ENCODE results near the gene TNS1. TPM values are rescaled to one million over a fixed set of nuclear protein-coding genes. Genes with fewer than 3 reads are reported as not detected.

Gene TNS1
- total and polyA plus RNA-seq, 2 experiments from 2014 or later, result 81.6 to 99.3 TPM

- Histone ChIP-seq H2AFZ (no peak overlapping the region), H3K9me3 (ENCODE audit: low read depth) (no peaks in the 10 kb centered on the region), H3K9ac (peak overlapping the region; percentile 17), H3K27ac (0 out of 2 replicates have a peak overlapping the region, but pooled peaks have one; percentile 22), H3K4me3 (no peak overlapping the region), H3K9me2 (ENCODE audit: insufficient read depth) (no peaks in the 10 kb centered on the region), H3F3A (ENCODE audit: insufficient read depth) (0 out of 2 replicates have a peak, but pooled peaks cover 5% of the 10 kb centered on the region), H3K36me3 (ENCODE audit: low read depth) (peaks cover 13% of the 10 kb centered on the region; the same call in 1 of the 2 replicates), H3K4me2 (ENCODE audit: unreplicated experiment) (no peak overlapping the region), H4K20me1 (ENCODE audit: insufficient read depth) (peaks cover 11% of the 10 kb centered on the region; the same call in 1 of the 2 replicates), H3K27me3 (replicated peaks; ENCODE audit: insufficient read depth) (no peaks in the 10 kb centered on the region), H3K4me1 (ENCODE audit: insufficient read depth) (peaks cover 24% of the 10 kb centered on the region), H3K79me2 (ENCODE audit: insufficient read depth) (peaks cover 97% of the 10 kb centered on the region)
- in situ Hi-C loops (cut with MboI), result no loop called here
- no peak for DNase-seq
- TF ChIP-seq EZH2phosphoT487 (IDR thresholded peaks at IDR 0.05; ENCODE audit: insufficient read depth, low read depth), result no peak
- TF ChIP-seq EZH2 (IDR thresholded peaks at IDR 0.05; ENCODE audit: insufficient read depth, poor library complexity, severe bottlenecking), result no peak
- 52 to 59% methylated on average over 14 to 46 of the region's 46 CpGs for WGBS, 2 experiments (ENCODE audit: low coverage in 1 of 2, low lambda C conversion rate in 2 of 2, missing lambda C conversion rate in 2 of 2)
Measured at GRCh38 chr2:217978536-217979150, 24.2 kb downstream of the TNS1 start.

- Histone ChIP-seq H3K27me3 (replicated peaks; ENCODE audit: insufficient read depth) (no peaks in the 10 kb centered on the region), H3K27ac (no peak overlapping the region), H3K36me3 (ENCODE audit: low read depth) (peaks cover 13% of the 10 kb centered on the region; the same call in 1 of the 2 replicates), H3K4me1 (ENCODE audit: insufficient read depth) (peaks cover 24% of the 10 kb centered on the region), H3K9ac (no peak overlapping the region), H4K20me1 (ENCODE audit: insufficient read depth) (peaks cover 11% of the 10 kb centered on the region; the same call in 1 of the 2 replicates), H3F3A (ENCODE audit: insufficient read depth) (0 out of 2 replicates have a peak, but pooled peaks cover 5% of the 10 kb centered on the region), H3K4me3 (no peak overlapping the region), H3K79me2 (ENCODE audit: insufficient read depth) (peaks cover 97% of the 10 kb centered on the region), H3K4me2 (ENCODE audit: unreplicated experiment) (no peak overlapping the region), H2AFZ (no peak overlapping the region), H3K9me2 (ENCODE audit: insufficient read depth) (no peaks in the 10 kb centered on the region), H3K9me3 (ENCODE audit: low read depth) (no peaks in the 10 kb centered on the region)
- in situ Hi-C loops (cut with MboI), result no loop called here
- DNase-seq, result no peak
- 88 to 94% methylated on average over 13 to 16 of the region's 16 CpGs for WGBS, 2 experiments (ENCODE audit: low coverage in 1 of 2, low lambda C conversion rate in 2 of 2, missing lambda C conversion rate in 2 of 2)
- TF ChIP-seq EZH2 (IDR thresholded peaks at IDR 0.05; ENCODE audit: insufficient read depth, poor library complexity, severe bottlenecking), result no peak
- TF ChIP-seq EZH2phosphoT487 (IDR thresholded peaks at IDR 0.05; ENCODE audit: insufficient read depth, low read depth), result no peak
Measured at GRCh38 chr2:217977840-217978535, 24.8 kb downstream of the TNS1 start.

- Histone ChIP-seq H3K4me2 (ENCODE audit: unreplicated experiment) (no peak overlapping the region), H2AFZ (no peak overlapping the region), H3K9me3 (ENCODE audit: low read depth) (no peaks in the 10 kb centered on the region), H3K4me1 (ENCODE audit: insufficient read depth) (peaks cover 24% of the 10 kb centered on the region), H3F3A (ENCODE audit: insufficient read depth) (0 out of 2 replicates have a peak, but pooled peaks cover 13% of the 10 kb centered on the region), H3K27ac (no peak overlapping the region), H3K9me2 (ENCODE audit: insufficient read depth) (no peaks in the 10 kb centered on the region), H3K27me3 (replicated peaks; ENCODE audit: insufficient read depth) (no peaks in the 10 kb centered on the region), H3K79me2 (ENCODE audit: insufficient read depth) (peaks cover 96% of the 10 kb centered on the region), H3K9ac (no peak overlapping the region), H3K36me3 (ENCODE audit: low read depth) (peaks cover 19% of the 10 kb centered on the region), H3K4me3 (no peak overlapping the region), H4K20me1 (ENCODE audit: insufficient read depth) (peaks cover 6% of the 10 kb centered on the region; the same call in 1 of the 2 replicates)
- WGBS, 2 experiments (ENCODE audit: low coverage in 1 of 2, low lambda C conversion rate in 2 of 2, missing lambda C conversion rate in 2 of 2), result 98 to 99% methylated on average over 6 of the region's 6 CpGs
- in situ Hi-C loops (cut with MboI), result no loop called here
- no peak for DNase-seq
- TF ChIP-seq EZH2phosphoT487 (IDR thresholded peaks at IDR 0.05; ENCODE audit: insufficient read depth, low read depth), result no peak
- TF ChIP-seq EZH2 (IDR thresholded peaks at IDR 0.05; ENCODE audit: insufficient read depth, poor library complexity, severe bottlenecking), result no peak
Measured at GRCh38 chr2:217976301-217976700, 26.5 kb downstream of the TNS1 start.

- Histone ChIP-seq H3F3A (ENCODE audit: insufficient read depth) (peaks cover 15% of the 10 kb centered on the region), H3K36me3 (ENCODE audit: low read depth) (peaks cover 25% of the 10 kb centered on the region), H3K4me1 (ENCODE audit: insufficient read depth) (peaks cover 20% of the 10 kb centered on the region), H3K27me3 (replicated peaks; ENCODE audit: insufficient read depth) (no peaks in the 10 kb centered on the region), H3K9me2 (ENCODE audit: insufficient read depth) (no peaks in the 10 kb centered on the region), H3K9ac (no peak overlapping the region), H3K79me2 (ENCODE audit: insufficient read depth) (peaks cover 96% of the 10 kb centered on the region), H4K20me1 (ENCODE audit: insufficient read depth) (0 out of 2 replicates have a peak, but pooled peaks cover 3% of the 10 kb centered on the region), H3K4me2 (ENCODE audit: unreplicated experiment) (no peak overlapping the region), H3K9me3 (ENCODE audit: low read depth) (no peaks in the 10 kb centered on the region), H2AFZ (no peak overlapping the region), H3K27ac (no peak overlapping the region), H3K4me3 (no peak overlapping the region)
- in situ Hi-C loops (cut with MboI), result no loop called here
- WGBS, 2 experiments (ENCODE audit: low coverage in 1 of 2, low lambda C conversion rate in 2 of 2, missing lambda C conversion rate in 2 of 2), result 60 to 62% methylated on average over 8 of the region's 8 CpGs
- peak; percentile 17 for DNase-seq
- TF ChIP-seq EZH2phosphoT487 (IDR thresholded peaks at IDR 0.05; ENCODE audit: insufficient read depth, low read depth), result no peak
- no peak for TF ChIP-seq EZH2 (IDR thresholded peaks at IDR 0.05; ENCODE audit: insufficient read depth, poor library complexity, severe bottlenecking)
Measured at GRCh38 chr2:217975626-217976025, 27.2 kb downstream of the TNS1 start.

Data from GM23248 (cell line).